IMR-90 (cell line): Measurements from ENCODE around the gene PTPRN2. TPM values are rescaled to one million over a fixed set of nuclear protein-coding genes. Genes with fewer than 3 reads are reported as not detected.

Experiments
- ATAC-seq: fragments of 200-7000 bp; cut with Tn5 transposase; 2 replicates; pipeline ENCODE4 v1.9.1; 2020; ENCODE audit warnings: low read depth, mild to moderate bottlenecking, moderate library complexity
- BruUV-seq: library from RNA; stranded (reverse); fragments of 400-500 nt; replicated peaks from 2 replicates; lab custom pipeline; 2021; lab: Mats Ljungman, UMichigan
- CTCF ChIA-PET: fragments of 300-600 bp; formaldehyde crosslinking; extraction: SDS; loops from one replicate; lab custom pipeline; 2021; ENCODE audit warnings: antibody characterized with exemption; lab: Yijun Ruan, JAX
- POLR2A ChIA-PET: fragments of 300-600 bp; sonication (Branson Sonifier 250); formaldehyde crosslinking; loops from one replicate; lab custom pipeline; 2022; ENCODE audit warnings: antibody characterized with exemption; ENCODE audit not compliant: unreplicated experiment; lab: Charles Lee
- DNase-seq: peaks from one replicate; pipeline ENCODE4 v3.0.0; 2013
- H2AFZ ChIP-seq: replicated peaks from 2 replicates; pipeline ENCODE3; 2013; ENCODE audit warnings: low read length, mild to moderate bottlenecking; ENCODE audit not compliant: poor library complexity
- H2AK5ac ChIP-seq: 2 replicates; pipeline ENCODE4 v1.6.1; 2013; ENCODE audit warnings: low read depth, low read length, inconsistent platforms
- H2AK9ac ChIP-seq: replicated peaks from 2 replicates; pipeline ENCODE3; 2013; ENCODE audit warnings: mild to moderate bottlenecking, low read depth, low read length, moderate library complexity; ENCODE audit not compliant: poor library complexity
- H2BK120ac ChIP-seq: 2 replicates; pipeline ENCODE4 v1.6.1; 2013; ENCODE audit warnings: low read depth, low read length, inconsistent platforms
- H2BK15ac ChIP-seq: 3 replicates; pipeline ENCODE4 v1.6.1; 2013; ENCODE audit warnings: low read depth, low read length, inconsistent platforms
- H2BK20ac ChIP-seq: 2 replicates; pipeline ENCODE4 v1.6.1; 2013; ENCODE audit warnings: low read depth, mild to moderate bottlenecking, inconsistent platforms, low read length, moderate library complexity
- H2BK5ac ChIP-seq: 2 replicates; pipeline ENCODE4 v1.6.1; 2013; ENCODE audit warnings: mild to moderate bottlenecking, low read depth, low read length, inconsistent platforms; ENCODE audit not compliant: poor library complexity, severe bottlenecking
- H3K14ac ChIP-seq: replicated peaks from 2 replicates; pipeline ENCODE4 v1.6.1; 2013; ENCODE audit warnings: low read depth, low read length, inconsistent platforms
- H3K18ac ChIP-seq: 2 replicates; pipeline ENCODE4 v1.6.1; 2013; ENCODE audit warnings: low read depth, low read length, control low read depth
- H3K23ac ChIP-seq: 2 replicates; pipeline ENCODE4 v1.6.1; 2013; ENCODE audit warnings: low read depth, low read length, inconsistent platforms
- H3K27ac ChIP-seq: 2 replicates; pipeline ENCODE4 v1.5.1; 2013; ENCODE audit warnings: mild to moderate bottlenecking, control low read depth, low read length; ENCODE audit not compliant: insufficient read depth
- H3K27me3 ChIP-seq: 2 replicates; pipeline ENCODE4 v1.6.1; 2013; ENCODE audit warnings: low read length; ENCODE audit not compliant: control insufficient read depth, insufficient read depth
- H3K36me3 ChIP-seq: 2 replicates; pipeline ENCODE4 v1.6.1; 2013; ENCODE audit warnings: low read length, mixed read lengths; ENCODE audit not compliant: control insufficient read depth, insufficient read depth
- H3K4ac ChIP-seq: 2 replicates; pipeline ENCODE4 v1.6.1; 2013; ENCODE audit warnings: low read depth, low read length, inconsistent platforms
- H3K4me1 ChIP-seq: 2 replicates; pipeline ENCODE4 v1.6.1; 2013; ENCODE audit warnings: low read length, mixed read lengths; ENCODE audit not compliant: control insufficient read depth, insufficient read depth
- H3K4me2 ChIP-seq: 2 replicates; pipeline ENCODE4 v1.6.1; 2013; ENCODE audit warnings: low read depth, mild to moderate bottlenecking, control low read depth, low read length, moderate library complexity
- H3K4me3 ChIP-seq: 2 replicates; pipeline ENCODE4 v1.5.1; 2013; ENCODE audit warnings: low read depth, mild to moderate bottlenecking, control low read depth, low read length, moderate library complexity; ENCODE audit not compliant: insufficient read depth
- H3K56ac ChIP-seq: 2 replicates; pipeline ENCODE4 v1.6.1; 2013; ENCODE audit warnings: low read length, inconsistent platforms; ENCODE audit not compliant: insufficient read depth; ENCODE audit errors: extremely low read depth
- H3K79me1 ChIP-seq, 2 experiments: 2 replicates each; pipeline ENCODE4 v1.6.1; 2013; ENCODE audit warnings: low read length in 2 of 2, inconsistent platforms in 1 of 2, low read depth in 1 of 2
- H3K9ac ChIP-seq: 2 replicates; pipeline ENCODE4 v1.6.1; 2013; ENCODE audit warnings: low read depth, low read length, control low read depth
- H3K9me1 ChIP-seq: 2 replicates; pipeline ENCODE4 v1.6.1; 2013; ENCODE audit warnings: low read length, inconsistent platforms; ENCODE audit not compliant: insufficient read depth
- H3K9me3 ChIP-seq: 2 replicates; pipeline ENCODE4 v1.6.1; 2013; ENCODE audit warnings: low read length; ENCODE audit not compliant: control insufficient read depth, insufficient read depth
- H4K20me1 ChIP-seq: 2 replicates; pipeline ENCODE4 v1.6.1; 2013; ENCODE audit warnings: low read length, inconsistent platforms; ENCODE audit not compliant: insufficient read depth
- H4K5ac ChIP-seq: 2 replicates; pipeline ENCODE4 v1.6.1; 2013; ENCODE audit warnings: mild to moderate bottlenecking, low read depth, low read length, control low read depth
- H4K8ac ChIP-seq, 2 experiments: 2 replicates each; pipeline ENCODE4 v1.6.1; 2013; ENCODE audit warnings: low read depth in 2 of 2, low read length in 2 of 2, control low read depth in 1 of 2, inconsistent platforms in 1 of 2
- H4K91ac ChIP-seq: 2 replicates; pipeline ENCODE4 v1.6.1; 2013; ENCODE audit warnings: low read depth, low read length, inconsistent platforms; ENCODE audit not compliant: insufficient read depth
- FOS ChIP-seq: fragments of 150-350 bp; IDR thresholded peaks from 2 replicates; pipeline ENCODE4 v1.6.1; 2016; ENCODE audit warnings: low read depth, low read length
- MXI1 ChIP-seq: IDR thresholded peaks from 2 replicates; pipeline ENCODE4 v1.6.1; 2012; ENCODE audit warnings: low read depth, mild to moderate bottlenecking, low read length, moderate library complexity, borderline replicate concordance
- WGBS, 2 experiments: methylation state at CpG; one replicate each; pipeline versions ENCODE4 v1.1.5 to v1.1.7; 2013; ENCODE audit warnings: missing lambda C conversion rate in 2 of 2; ENCODE audit not compliant: insufficient read length in 1 of 2; ENCODE audit errors: extremely low coverage in 2 of 2; 5-methylcytosine and 5-hydroxymethylcytosine counted together
- dilution Hi-C: fragments of 300-500 bp; cut with HindIII; formaldehyde crosslinking; loops from one replicate; pipeline ENCODE4 v1.14.3; 2018; ENCODE audit warnings: low sequenced_read_pairs; ENCODE audit not compliant: unreplicated experiment
- in situ Hi-C: fragments of 300-500 bp; cut with MboI; formaldehyde crosslinking; loops from 3 replicates; pipeline ENCODE4 v1.14.3; 2019; ENCODE audit warnings: low sequenced_read_pairs, inconsistent platforms, mixed read lengths
- intact Hi-C: fragments of 100-400 bp; cut with micrococcal nuclease; formaldehyde crosslinking; loops from 2 replicates; pipeline ENCODE4 v1.10.0; 2022
- polyA plus RNA-seq, 3 experiments: library from polyadenylated mRNA; depleted of rRNA; stranded (reverse); fragments of >200 nt; gene quantifications; 2 replicates each; pipeline ENCODE4 v1.2.3, GENCODE V29; 2012; ENCODE audit warnings: low replicate concordance in 1 of 3
- total RNA-seq: library from RNA; depleted of rRNA; stranded (reverse); fragments of >200 nt; gene quantifications from 2 replicates; pipeline ENCODE4 v1.2.3, GENCODE V29; 2012

The PTPRN2 gene
- total and polyA plus RNA-seq, 2 of the 4 experiments (the other 2 are of a cell fraction) = 0.03 TPM; not detected in 1

- Histone ChIP-seq H3K79me1 (no peaks in the 10 kb centered on the region), H3K9ac (no peak overlapping the region), H3K9me1 (no peaks in the 10 kb centered on the region), H2BK120ac (no peak overlapping the region), H2BK20ac (no peak overlapping the region), H2AK5ac (no peak overlapping the region), H4K8ac (no peak overlapping the region), H2AFZ (no peak overlapping the region), H3K56ac (no peak overlapping the region), H2BK15ac (no peak overlapping the region), H3K4me3 (no peak overlapping the region), H2BK5ac (no peak overlapping the region), H4K91ac (no peak overlapping the region), H3K9me3 (peaks cover 31% of the 10 kb centered on the region), H3K36me3 (no peaks in the 10 kb centered on the region), H3K18ac (no peak overlapping the region), H3K4me2 (no peak overlapping the region), H3K23ac (no peak overlapping the region), H3K4ac (no peak overlapping the region), H4K5ac (no peak overlapping the region), H4K20me1 (no peaks in the 10 kb centered on the region), H3K4me1 (no peaks in the 10 kb centered on the region), H3K27ac (no peak overlapping the region), H3K14ac (no peak overlapping the region), H2AK9ac (no peak overlapping the region), H3K27me3 (no peaks in the 10 kb centered on the region)
- dilution Hi-C loops = no loop called here
- 71% methylated on average over 4 of the region's 11 CpGs; no CpG with 5 or more reads in 1 of the 2 experiments for WGBS, 2 experiments
- intact Hi-C loops = no loop called here
- ChIA-PET POLR2A (no interaction called here), CTCF (no interaction called here)
- no TSS peak for BruUV-seq
- in situ Hi-C loops = no loop called here
- TF ChIP-seq MXI1 (no peak), FOS (no peak)
- no peak for DNase-seq
- ATAC-seq = no peak
Observed at GRCh38 chr7:158344706-158345300, 242.8 kb downstream of the PTPRN2 start.
